Activated T-cell treated with anti-CD3 and anti-CD28 coated beads, Interleukin-2, amount 50 U/mL, for 48 hours (primary cell): Measurements from ENCODE around the gene EHD3.

ENCODE experiments used
- DNase-seq, 2 experiments: peaks; one replicate each; pipeline ENCODE4 v3.0.0-alpha.2; 2020

EHD3 gene

GRCh38 chr2:31256611-31257382, 22.8 kb downstream of the EHD3 start:
- no peak for DNase-seq

GRCh38 chr2:31258351-31258750, 24.4 kb downstream of the EHD3 start:
- no peak for DNase-seq

GRCh38 chr2:31259075-31259474, 25.1 kb downstream of the EHD3 start:
- no peak for DNase-seq

GRCh38 chr2:31260870-31261269, 26.9 kb downstream of the EHD3 start:
- DNase-seq: no peak

GRCh38 chr2:31263636-31264190, 29.8 kb downstream of the EHD3 start:
- DNase-seq: no peak

- no peak for DNase-seq
Observed at GRCh38 chr2:31265234-31265633, 31.3 kb downstream of the EHD3 start.

GRCh38 chr2:31266804-31267203, 32.9 kb downstream of the EHD3 start:
- no peak for DNase-seq

GRCh38 chr2:31267437-31268120, 33.6 kb downstream of the EHD3 start:
- DNase-seq: no peak

GRCh38 chr2:31268344-31268743, 34.4 kb downstream of the EHD3 start:
- DNase-seq: no peak

- no peak for DNase-seq
Observed at GRCh38 chr2:31269087-31269486, 35.1 kb downstream of the EHD3 start.

GRCh38 chr2:31270131-31270530, 36.2 kb downstream of the EHD3 start:
- no peak for DNase-seq

GRCh38 chr2:31270822-31271231, 36.9 kb downstream of the EHD3 start:
- no peak for DNase-seq

GRCh38 chr2:31271851-31272267, 37.9 kb downstream of the EHD3 start:
- no peak for DNase-seq

GRCh38 chr2:31274401-31275075, 40.6 kb downstream of the EHD3 start:
- DNase-seq: no peak

- no peak for DNase-seq
Observed at GRCh38 chr2:31275976-31276375, 42.0 kb downstream of the EHD3 start.

- DNase-seq: no peak
Observed at GRCh38 chr2:31277621-31278020, 43.7 kb downstream of the EHD3 start.

- DNase-seq: no peak
Observed at GRCh38 chr2:31282634-31283033, 48.7 kb downstream of the EHD3 start.

GRCh38 chr2:31283193-31283919, 49.4 kb downstream of the EHD3 start:
- DNase-seq: peak in 1 of 2 experiments; percentile 17

GRCh38 chr2:31284107-31284506, 50.2 kb downstream of the EHD3 start:
- DNase-seq: no peak

GRCh38 chr2:31286230-31286629, 52.3 kb downstream of the EHD3 start:
- no peak for DNase-seq

- DNase-seq: no peak
Observed at GRCh38 chr2:31286961-31287550, 53.1 kb downstream of the EHD3 start.

- no peak for DNase-seq
Observed at GRCh38 chr2:31287654-31288053, 53.7 kb downstream of the EHD3 start.
